Fibroblast of skin of scalp (primary cell): ENCODE measurements around the gene FAM76A. TPM values are rescaled to one million over a fixed set of nuclear protein-coding genes. Genes with fewer than 3 reads are reported as not detected.
"Not testable (repeated sequence)": the region's sequence is repeated elsewhere in the genome, so short reads cannot be mapped to it uniquely, and the experiment has no call there.

Experiments used
- DNase-seq: peaks from one replicate; pipeline ENCODE4 v3.0.0-alpha.2; 2013
- polyA plus RNA-seq, 2 experiments: library from polyadenylated mRNA; unstranded; fragments of 120-200 nt; gene quantifications; one replicate each; pipeline ENCODE4 v1.2.1, GENCODE V29; 2013; ENCODE audit not compliant: insufficient read length in 2 of 2

FAM76A gene
- polyA plus RNA-seq (2013, experiment 1 of 2; ENCODE audit: insufficient read length) = 6.1 TPM
- 5.9 TPM for polyA plus RNA-seq (2013, experiment 2 of 2; ENCODE audit: insufficient read length)

- peak; percentile 100 for DNase-seq
Observed at GRCh38 chr1:27725374-27726172, at the start of gene FAM76A. TSS of gene FAM76A (plus strand) at chr1:27725961. CDS start at chr1:27726081, 120 bp downstream.

- no peak for DNase-seq
Observed at GRCh38 chr1:27676410-27676809, 49.4 kb upstream of the FAM76A start.

- no peak for DNase-seq
Observed at GRCh38 chr1:27678747-27679146, 47.0 kb upstream of the FAM76A start.

GRCh38 chr1:27680225-27680791 lies 45.5 kb upstream of the FAM76A start:
- not testable (repeated sequence) for DNase-seq

- not testable (repeated sequence) for DNase-seq
Observed at GRCh38 chr1:27681580-27681979, 44.2 kb upstream of the FAM76A start.

- DNase-seq = no peak
Observed at GRCh38 chr1:27682351-27682944, 43.3 kb upstream of the FAM76A start.

- no peak for DNase-seq
Observed at GRCh38 chr1:27684176-27684575, 41.6 kb upstream of the FAM76A start.

- no peak for DNase-seq
Observed at GRCh38 chr1:27686223-27686990, 39.4 kb upstream of the FAM76A start.

GRCh38 chr1:27687906-27688305 lies 37.9 kb upstream of the FAM76A start:
- no peak for DNase-seq

GRCh38 chr1:27689423-27690173 lies 36.2 kb upstream of the FAM76A start:
- DNase-seq = peak; percentile 49

GRCh38 chr1:27690183-27690582 lies 35.6 kb upstream of the FAM76A start:
- DNase-seq = no peak

- not testable (repeated sequence) for DNase-seq
Observed at GRCh38 chr1:27696835-27697234, 28.9 kb upstream of the FAM76A start.

- DNase-seq = no peak
Observed at GRCh38 chr1:27704958-27705357, 20.8 kb upstream of the FAM76A start.

- no peak for DNase-seq
Observed at GRCh38 chr1:27705545-27705944, 20.2 kb upstream of the FAM76A start.

GRCh38 chr1:27710574-27710973 lies 15.2 kb upstream of the FAM76A start:
- DNase-seq = no peak

GRCh38 chr1:27713139-27713725 lies 12.5 kb upstream of the FAM76A start:
- DNase-seq = no peak

- DNase-seq = no peak
Observed at GRCh38 chr1:27713869-27714513, 11.8 kb upstream of the FAM76A start.

- DNase-seq = no peak
Observed at GRCh38 chr1:27716262-27716895, 9.4 kb upstream of the FAM76A start.

GRCh38 chr1:27719286-27720251 lies 6.2 kb upstream of the FAM76A start:
- peak; percentile 3 for DNase-seq
